PFSK-1 (cell line): ENCODE results near the gene MAP3K7.

Experiments used
- FOXP2 ChIP-seq: optimal IDR thresholded peaks from 2 replicates; pipeline ENCODE3; 2011; ENCODE audit warnings: borderline replicate concordance, control low read depth, inconsistent platforms; ENCODE audit not compliant: insufficient read depth; ENCODE audit errors: extremely low read length, extremely low read depth
- POLR2AphosphoS5 ChIP-seq: IDR thresholded peaks from 2 replicates; pipeline ENCODE4 v1.6.1; 2012; ENCODE audit warnings: low read depth, mild to moderate bottlenecking, control low read depth, low read length, moderate library complexity
- REST ChIP-seq, 2 experiments: IDR thresholded peaks; 2 replicates each; pipeline versions ENCODE4 v1.6.1 to v1.8.0; 2011 to 2012; ENCODE audit warnings: low read depth in 2 of 2, low read length in 2 of 2, control low read depth in 1 of 2, inconsistent platforms in 1 of 2, mild to moderate bottlenecking in 1 of 2, moderate library complexity in 1 of 2; ENCODE audit not compliant: insufficient read depth in 1 of 2
- SIN3A ChIP-seq: IDR thresholded peaks from 2 replicates; pipeline ENCODE4 v1.6.1; 2012; ENCODE audit warnings: mild to moderate bottlenecking, low read length, moderate library complexity, borderline replicate concordance; ENCODE audit not compliant: insufficient read depth
- TAF1 ChIP-seq: IDR thresholded peaks from 2 replicates; pipeline ENCODE4 v1.6.1; 2012; ENCODE audit warnings: low read length, control low read depth, borderline replicate concordance; ENCODE audit not compliant: insufficient read depth

The MAP3K7 gene

GRCh38 chr6:90541221-90541620, 45.7 kb downstream of the MAP3K7 start:
- TF ChIP-seq TAF1: no peak
- TF ChIP-seq REST (IDR thresholded peaks at IDR 0.05; ENCODE audit: insufficient read depth in 1 of 2, low read depth in 2 of 2, low read length in 2 of 2): no peak
- TF ChIP-seq FOXP2: no peak
- no peak for TF ChIP-seq POLR2AphosphoS5
- TF ChIP-seq SIN3A: no peak

- no peak for TF ChIP-seq FOXP2
- TF ChIP-seq POLR2AphosphoS5: no peak
- TF ChIP-seq TAF1: no peak
- no peak for TF ChIP-seq REST (IDR thresholded peaks at IDR 0.05; ENCODE audit: insufficient read depth in 1 of 2, low read depth in 2 of 2, low read length in 2 of 2)
- TF ChIP-seq SIN3A: no peak
Measured at GRCh38 chr6:90538278-90539046, 48.4 kb downstream of the MAP3K7 start.

GRCh38 chr6:90537723-90538258, 49.1 kb downstream of the MAP3K7 start:
- TF ChIP-seq POLR2AphosphoS5: no peak
- no peak for TF ChIP-seq SIN3A
- TF ChIP-seq FOXP2: no peak
- no peak for TF ChIP-seq TAF1
- no peak for TF ChIP-seq REST (IDR thresholded peaks at IDR 0.05; ENCODE audit: insufficient read depth in 1 of 2, low read depth in 2 of 2, low read length in 2 of 2)

GRCh38 chr6:90537027-90537426, 49.8 kb downstream of the MAP3K7 start:
- TF ChIP-seq SIN3A (no peak), FOXP2 (no peak), TAF1 (no peak), POLR2AphosphoS5 (no peak), REST (IDR thresholded peaks at IDR 0.05; ENCODE audit: insufficient read depth in 1 of 2, low read depth in 2 of 2, low read length in 2 of 2) (no peak)
